ENCODE data around the gene C1orf21.

C1orf21 gene

DNA sequence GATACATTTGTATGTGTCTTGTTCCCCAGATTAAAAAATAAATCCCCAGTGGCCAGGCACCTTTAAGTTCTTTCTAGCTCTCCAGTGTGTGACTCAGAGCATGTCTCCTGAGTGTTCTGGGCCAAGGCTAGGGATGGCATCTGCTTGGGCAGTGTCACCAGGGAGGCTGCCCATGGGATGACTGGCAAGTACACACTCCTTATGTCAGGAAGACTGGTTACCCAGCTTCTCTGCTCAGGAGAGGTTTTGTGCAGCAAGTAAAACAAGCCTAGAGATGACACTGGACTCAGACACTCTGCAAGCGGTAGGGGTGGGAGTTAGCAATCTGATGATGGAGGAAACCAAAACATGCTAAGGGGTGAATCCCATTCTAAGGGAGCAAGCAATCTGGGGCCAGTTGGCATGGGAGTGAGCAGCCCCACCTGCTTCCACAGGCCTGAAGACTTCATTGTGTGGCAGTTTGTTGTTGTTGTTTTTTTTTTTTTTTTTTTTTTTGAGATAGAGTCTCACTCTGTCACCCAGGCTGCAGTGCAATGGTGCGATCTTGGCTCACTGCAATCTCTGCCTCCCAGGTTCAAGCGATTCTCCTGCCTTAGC is 230.7 kb downstream of the C1orf21 start:
- H3K9me3 Mint-ChIP-seq = no peaks in the 10 kb centered on the region
- H3K27ac Mint-ChIP-seq = no peak overlapping the region
- no peaks in the 10 kb centered on the region for H3K36me3 Mint-ChIP-seq (ENCODE audit: low read depth)
- H3K27me3 Mint-ChIP-seq = no peaks in the 10 kb centered on the region
- H3K4me1 Mint-ChIP-seq = no peaks in the 10 kb centered on the region
- ATAC-seq = no peak
- DNase-seq = no peak
- no peak overlapping the region for H3K4me3 Mint-ChIP-seq

- Mint-ChIP-seq H3K4me1 (no peaks in the 10 kb centered on the region), H3K4me3 (no peak overlapping the region), H3K27me3 (no peaks in the 10 kb centered on the region), H3K36me3 (ENCODE audit: low read depth) (no peaks in the 10 kb centered on the region), H3K9me3 (no peaks in the 10 kb centered on the region), H3K27ac (no peak overlapping the region)
- ATAC-seq (no peak), DNase-seq (no peak)
Measured at GRCh38 chr1:184618851-184619250, 232.0 kb downstream of the C1orf21 start.

GRCh38 chr1:184620469-184620868 is 233.6 kb downstream of the C1orf21 start:
- H3K4me1 Mint-ChIP-seq = no peaks in the 10 kb centered on the region
- H3K27me3 Mint-ChIP-seq = no peaks in the 10 kb centered on the region
- no peak overlapping the region for H3K27ac Mint-ChIP-seq
- DNase-seq = no peak
- no peaks in the 10 kb centered on the region for H3K36me3 Mint-ChIP-seq (ENCODE audit: low read depth)
- no peak overlapping the region for H3K4me3 Mint-ChIP-seq
- H3K9me3 Mint-ChIP-seq = no peaks in the 10 kb centered on the region
- ATAC-seq = no peak

DNA sequence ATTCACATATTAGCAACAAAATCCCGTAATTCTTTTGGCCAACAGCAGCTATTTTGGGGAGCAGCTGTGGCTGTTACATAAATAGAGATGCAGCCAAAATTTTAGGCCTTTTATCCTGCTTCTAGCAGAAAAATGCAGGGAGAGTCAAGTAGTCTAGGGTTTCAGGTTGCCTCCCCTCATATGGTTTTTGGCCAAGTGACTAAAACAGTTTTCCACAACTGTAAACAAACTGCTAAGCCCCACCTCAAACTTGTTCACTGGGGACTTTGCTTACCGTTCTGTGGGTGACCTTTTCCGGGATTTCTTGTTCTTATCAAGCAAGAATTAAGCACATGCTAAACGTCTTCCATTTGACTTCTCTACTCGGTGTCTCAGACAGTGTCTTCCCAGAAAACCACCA is 234.4 kb downstream of the C1orf21 start:
- Mint-ChIP-seq H3K27me3 (no peaks in the 10 kb centered on the region), H3K36me3 (ENCODE audit: low read depth) (no peaks in the 10 kb centered on the region), H3K4me3 (no peak overlapping the region), H3K4me1 (no peaks in the 10 kb centered on the region), H3K9me3 (no peaks in the 10 kb centered on the region), H3K27ac (no peak overlapping the region)
- DNase-seq = no peak
- no peak for ATAC-seq

DNA sequence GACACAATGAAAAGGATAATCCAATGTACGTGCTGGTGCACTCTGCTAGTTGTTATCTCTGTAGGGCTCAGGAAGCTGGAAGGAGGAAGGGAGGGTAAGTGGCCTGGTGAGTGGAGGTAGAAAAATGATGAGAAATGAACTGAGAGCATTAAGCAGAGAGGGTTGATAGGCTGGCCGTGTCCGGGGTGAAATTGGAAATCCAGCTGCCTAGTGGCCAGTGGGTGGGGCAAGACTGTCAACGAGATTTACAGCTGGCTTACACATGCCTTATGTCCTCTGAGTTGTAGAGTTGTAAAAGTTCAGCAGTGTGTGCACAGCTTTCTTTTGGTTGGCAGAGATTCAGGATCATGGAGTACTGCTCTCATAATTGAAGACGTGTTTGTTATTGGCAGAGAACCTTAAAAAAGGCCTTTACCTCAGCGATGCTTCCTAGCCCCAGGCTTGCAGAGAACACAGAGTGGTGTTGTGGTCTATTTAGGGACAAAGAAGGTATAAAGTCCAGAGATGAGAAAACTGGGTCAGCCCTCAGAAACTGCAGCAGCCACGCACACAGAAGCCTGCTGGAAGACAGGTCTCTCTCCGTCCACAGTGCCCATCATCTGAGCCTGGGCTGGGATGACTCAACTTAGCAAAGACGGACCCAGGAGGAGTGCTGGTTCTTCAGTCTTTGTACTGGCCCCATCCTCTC is 235.5 kb downstream of the C1orf21 start:
- Mint-ChIP-seq H3K4me1 (no peaks in the 10 kb centered on the region), H3K27ac (no peak overlapping the region), H3K27me3 (no peaks in the 10 kb centered on the region), H3K9me3 (no peaks in the 10 kb centered on the region), H3K36me3 (ENCODE audit: low read depth) (no peaks in the 10 kb centered on the region), H3K4me3 (no peak overlapping the region)
- no peak for ATAC-seq
- DNase-seq = no peak

DNA sequence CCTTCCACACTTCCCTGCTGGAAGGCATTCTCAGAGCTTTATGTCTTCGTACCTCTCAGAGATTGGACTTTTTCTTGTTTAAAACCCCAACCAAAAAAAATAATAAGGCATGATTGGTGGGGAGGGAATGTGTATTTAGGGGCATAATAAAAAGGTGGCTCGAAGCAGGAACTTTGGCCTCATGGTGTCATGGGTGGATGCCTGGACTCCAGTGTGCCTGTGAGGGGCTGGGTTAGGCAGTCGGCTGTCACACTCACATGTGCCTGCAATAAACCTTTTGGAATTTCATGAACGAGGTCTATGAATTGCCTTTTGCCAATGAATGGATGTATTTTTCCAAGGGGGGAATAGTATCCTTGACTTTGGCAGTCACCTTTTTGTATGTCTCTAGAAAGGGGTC is 236.6 kb downstream of the C1orf21 start:
- no peaks in the 10 kb centered on the region for H3K4me1 Mint-ChIP-seq
- H3K27me3 Mint-ChIP-seq = no peaks in the 10 kb centered on the region
- H3K36me3 Mint-ChIP-seq (ENCODE audit: low read depth) = no peaks in the 10 kb centered on the region
- no peak overlapping the region for H3K27ac Mint-ChIP-seq
- DNase-seq = no peak
- H3K4me3 Mint-ChIP-seq = no peak overlapping the region
- no peaks in the 10 kb centered on the region for H3K9me3 Mint-ChIP-seq
- no peak for ATAC-seq

- H3K27me3 Mint-ChIP-seq = no peaks in the 10 kb centered on the region
- H3K27ac Mint-ChIP-seq = no peak overlapping the region
- DNase-seq = no peak
- no peak overlapping the region for H3K4me3 Mint-ChIP-seq
- H3K36me3 Mint-ChIP-seq (ENCODE audit: low read depth) = no peaks in the 10 kb centered on the region
- H3K4me1 Mint-ChIP-seq = no peaks in the 10 kb centered on the region
- H3K9me3 Mint-ChIP-seq = no peaks in the 10 kb centered on the region
- no peak for ATAC-seq
Measured at GRCh38 chr1:184624051-184624450, 237.2 kb downstream of the C1orf21 start.

GRCh38 chr1:184624626-184625025 is 237.8 kb downstream of the C1orf21 start:
- no peaks in the 10 kb centered on the region for H3K36me3 Mint-ChIP-seq (ENCODE audit: low read depth)
- no peak for ATAC-seq
- H3K9me3 Mint-ChIP-seq = no peaks in the 10 kb centered on the region
- H3K4me3 Mint-ChIP-seq = no peak overlapping the region
- no peaks in the 10 kb centered on the region for H3K27me3 Mint-ChIP-seq
- no peaks in the 10 kb centered on the region for H3K4me1 Mint-ChIP-seq
- no peak overlapping the region for H3K27ac Mint-ChIP-seq
- no peak for DNase-seq

DNA sequence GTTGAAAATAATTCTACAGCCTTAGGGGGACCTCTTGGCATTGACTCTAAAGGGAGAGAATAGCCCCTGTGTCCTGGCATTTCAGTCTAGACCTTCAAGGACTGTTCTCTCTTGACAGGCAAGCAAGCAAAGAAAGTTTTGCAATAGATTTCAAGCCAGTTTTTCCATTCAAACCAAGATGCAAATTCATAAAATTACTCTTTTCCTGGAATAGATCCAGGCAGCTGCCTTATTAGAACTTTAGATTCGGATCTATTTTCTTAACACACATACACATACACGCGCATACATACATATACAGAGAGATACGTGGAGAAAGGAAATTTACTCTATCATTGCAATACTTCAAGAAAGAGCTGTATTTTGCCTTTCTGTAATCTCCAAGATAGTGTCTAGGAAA is 238.4 kb downstream of the C1orf21 start:
- DNase-seq = no peak
- ATAC-seq = no peak
- H3K27me3 Mint-ChIP-seq = no peaks in the 10 kb centered on the region
- H3K27ac Mint-ChIP-seq = no peak overlapping the region
- H3K36me3 Mint-ChIP-seq (ENCODE audit: low read depth) = no peaks in the 10 kb centered on the region
- H3K4me1 Mint-ChIP-seq = no peaks in the 10 kb centered on the region
- no peak overlapping the region for H3K4me3 Mint-ChIP-seq
- no peaks in the 10 kb centered on the region for H3K9me3 Mint-ChIP-seq

DNA sequence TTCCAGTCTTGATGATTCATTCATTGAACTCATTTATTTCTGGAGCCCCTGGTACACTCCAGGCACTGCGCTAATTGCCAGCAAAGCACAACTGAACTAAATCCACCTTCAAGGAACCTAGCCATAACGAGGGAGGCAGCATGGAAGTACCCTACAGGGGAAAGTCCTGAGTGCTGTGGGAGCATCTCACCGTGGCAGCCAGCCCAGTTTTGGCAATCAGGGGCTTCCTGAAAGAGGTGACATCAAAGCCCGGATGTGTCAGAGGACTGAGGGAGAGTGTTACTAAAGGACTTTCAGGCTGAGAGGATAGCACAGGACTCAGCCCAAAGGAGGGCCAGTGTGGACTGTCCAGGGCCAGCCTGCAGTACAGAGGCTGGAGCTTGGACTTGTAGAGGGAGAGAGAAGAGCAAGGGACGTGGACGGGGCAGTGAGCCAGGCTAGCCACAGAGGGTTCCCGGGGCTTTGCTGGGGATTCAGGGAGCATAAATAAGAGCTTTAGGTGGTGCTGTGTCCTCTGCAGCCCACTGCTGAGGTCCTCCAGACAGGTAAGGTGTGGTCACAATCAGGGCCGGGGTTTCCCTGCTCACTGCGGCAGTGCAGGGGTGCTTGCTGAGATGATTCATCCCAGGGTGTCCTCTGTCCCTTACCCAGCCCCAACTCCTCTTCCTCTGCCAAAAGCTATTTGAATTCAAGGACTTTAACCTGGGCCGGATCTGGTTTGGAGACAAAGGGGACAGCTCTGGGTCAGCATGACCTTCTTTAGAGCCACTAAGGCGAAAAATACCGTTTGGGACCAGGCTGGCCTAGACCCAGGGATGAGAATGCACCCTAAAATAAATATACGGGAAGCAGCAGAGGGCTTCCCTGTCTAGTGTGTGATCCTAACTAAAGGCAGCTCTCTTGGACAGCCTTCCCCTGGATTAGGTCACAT is 239.5 kb downstream of the C1orf21 start:
- H3K9me3 Mint-ChIP-seq = no peaks in the 10 kb centered on the region
- H3K4me3 Mint-ChIP-seq = no peak overlapping the region
- no peaks in the 10 kb centered on the region for H3K27me3 Mint-ChIP-seq
- ATAC-seq = no peak
- H3K27ac Mint-ChIP-seq = no peak overlapping the region
- H3K4me1 Mint-ChIP-seq = no peaks in the 10 kb centered on the region
- no peak for DNase-seq
- no peaks in the 10 kb centered on the region for H3K36me3 Mint-ChIP-seq (ENCODE audit: low read depth)

- Mint-ChIP-seq H3K27me3 (no peaks in the 10 kb centered on the region), H3K4me3 (no peak overlapping the region), H3K27ac (no peak overlapping the region), H3K4me1 (no peaks in the 10 kb centered on the region), H3K36me3 (ENCODE audit: low read depth) (no peaks in the 10 kb centered on the region), H3K9me3 (no peaks in the 10 kb centered on the region)
- ATAC-seq (no peak), DNase-seq (no peak)
Measured at GRCh38 chr1:184627007-184627341, 240.1 kb downstream of the C1orf21 start.

DNA sequence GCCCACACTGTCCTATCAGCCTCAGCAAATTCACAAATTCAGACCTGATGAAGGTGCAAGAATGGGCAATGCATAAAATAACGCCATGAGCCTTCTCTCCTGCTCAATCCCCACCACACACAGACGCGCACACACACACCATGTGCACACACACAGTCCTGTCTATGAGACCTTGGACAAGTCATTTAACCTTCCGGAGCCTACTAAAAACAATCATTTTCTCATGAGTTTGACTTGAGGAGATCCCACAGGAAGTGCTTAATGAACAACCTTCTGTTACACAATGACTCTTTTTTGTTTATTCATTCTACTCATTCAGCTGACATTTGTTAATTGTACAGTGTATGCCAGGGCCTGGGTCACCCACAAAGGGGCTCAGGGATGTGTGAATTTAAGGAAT is 242.4 kb downstream of the C1orf21 start:
- no peak overlapping the region for H3K4me3 Mint-ChIP-seq
- H3K27me3 Mint-ChIP-seq = no peaks in the 10 kb centered on the region
- no peaks in the 10 kb centered on the region for H3K4me1 Mint-ChIP-seq
- H3K27ac Mint-ChIP-seq = no peak overlapping the region
- no peaks in the 10 kb centered on the region for H3K9me3 Mint-ChIP-seq
- ATAC-seq (no peak), DNase-seq (no peak)
- H3K36me3 Mint-ChIP-seq (ENCODE audit: low read depth) = no peaks in the 10 kb centered on the region

DNA sequence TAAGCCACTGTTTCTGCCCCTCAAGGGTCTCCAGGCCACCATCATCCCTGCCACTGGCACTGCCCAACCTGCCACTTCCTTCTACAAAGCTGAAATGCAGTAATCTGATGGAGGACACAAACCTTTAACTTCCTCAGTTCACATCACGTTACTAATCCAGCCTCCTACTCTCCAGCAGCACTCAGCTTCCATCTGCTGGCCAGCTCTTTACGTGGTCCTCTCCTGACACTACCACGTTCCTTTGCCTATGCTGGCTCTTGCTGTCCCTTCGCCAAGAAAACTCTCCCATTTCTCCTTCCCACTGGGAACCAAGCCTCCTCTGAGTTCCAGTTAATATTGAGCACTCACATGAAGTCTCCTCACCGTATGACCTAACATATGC is 243.8 kb downstream of the C1orf21 start:
- no peaks in the 10 kb centered on the region for H3K36me3 Mint-ChIP-seq (ENCODE audit: low read depth)
- no peaks in the 10 kb centered on the region for H3K9me3 Mint-ChIP-seq
- H3K4me3 Mint-ChIP-seq = no peak overlapping the region
- H3K27me3 Mint-ChIP-seq = no peaks in the 10 kb centered on the region
- no peak for ATAC-seq
- no peaks in the 10 kb centered on the region for H3K4me1 Mint-ChIP-seq
- no peak for DNase-seq
- no peak overlapping the region for H3K27ac Mint-ChIP-seq

DNA sequence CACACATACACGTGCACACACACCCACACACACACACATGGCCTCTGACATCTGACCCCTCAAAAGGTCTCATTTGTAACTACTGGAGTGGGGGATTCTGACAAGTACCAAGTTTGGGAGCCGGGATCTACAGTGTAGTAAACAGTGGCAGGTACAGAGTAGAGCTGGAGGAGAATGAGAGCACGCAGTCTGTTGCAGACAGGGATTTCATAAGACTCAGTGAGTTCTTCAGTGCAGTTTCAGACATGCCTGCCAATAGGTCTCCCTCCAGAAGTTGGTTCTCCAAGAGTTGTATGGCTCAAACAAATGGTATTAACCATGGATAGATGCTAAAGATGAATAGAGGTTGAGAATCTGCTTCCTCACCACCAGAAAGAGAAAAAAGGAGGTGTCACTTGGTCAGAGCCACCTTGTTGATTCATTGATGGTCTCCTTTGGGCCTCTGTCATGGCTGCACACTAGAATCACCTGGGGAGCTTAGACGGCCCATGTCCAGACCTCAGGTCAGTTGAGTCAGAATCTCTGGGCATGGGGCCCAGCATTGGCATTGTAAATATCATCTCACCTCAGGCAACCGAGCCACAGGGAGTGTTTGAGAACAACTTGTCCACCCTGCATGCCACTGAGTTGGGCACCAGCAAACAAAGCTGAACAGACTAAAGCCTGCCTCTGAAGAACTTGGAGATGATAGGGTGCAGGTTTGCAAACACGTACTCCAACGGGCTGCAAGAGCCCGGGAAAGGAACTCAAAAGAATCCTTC is 245.8 kb downstream of the C1orf21 start:
- no peaks in the 10 kb centered on the region for H3K36me3 Mint-ChIP-seq (ENCODE audit: low read depth)
- ATAC-seq (no peak), DNase-seq (no peak)
- no peak overlapping the region for H3K27ac Mint-ChIP-seq
- no peaks in the 10 kb centered on the region for H3K4me1 Mint-ChIP-seq
- H3K4me3 Mint-ChIP-seq = no peak overlapping the region
- no peaks in the 10 kb centered on the region for H3K27me3 Mint-ChIP-seq
- no peaks in the 10 kb centered on the region for H3K9me3 Mint-ChIP-seq

Data from activated naive CD8-positive, alpha-beta T cell treated with anti-CD3 and anti-CD28 coated beads, Interleukin-2, amount 50 U/mL, for 24 hours (primary cell).